ENCODE results near the gene DOCK9. TPM values are rescaled to one million over a fixed set of nuclear protein-coding genes. Genes with fewer than 3 reads are reported as not detected.

DOCK9 gene
- total and polyA plus RNA-seq, 9 of the 15 experiments (the other 6 are each of a cell fraction or from before 2014, with no cell fraction given), result 3.5 to 25.3 (median 16.7) TPM

GRCh38 chr13:99000137-99000536 is 22.3 kb upstream of the DOCK9 start:
- DNase-seq (ENCODE audit: extremely low read depth in 1 of 4, low spot score in 3 of 4) (no peak), FAIRE-seq (peak; percentile 59), ATAC-seq (no peak)
- H2AFZ ChIP-seq (ENCODE audit: low read depth, low read length), result no peak overlapping the region
- no peaks in the 10 kb centered on the region for H3K36me3 ChIP-seq (ENCODE audit: control insufficient read depth, insufficient read depth, low read length)
- H3K9me3 ChIP-seq (replicated peaks; ENCODE audit: control insufficient read depth, insufficient read depth, low read depth, low read length), result no peaks in the 10 kb centered on the region
- no TSS peak for BruUV-seq (replicated peaks)
- peaks cover 0 to 20% of the 10 kb centered on the region in 2 experiments; a peak in 3 of 5 replicates for H3K4me1 ChIP-seq (replicated peaks in 1 of 2; ENCODE audit: control insufficient read depth in 2 of 2, insufficient read depth in 2 of 2, low read length in 2 of 2)
- no peak overlapping the region for H3K4me2 ChIP-seq (ENCODE audit: insufficient read depth, low read length)
- H3K27me3 ChIP-seq (ENCODE audit: control insufficient read depth in 2 of 2, insufficient read depth in 2 of 2, low read length in 2 of 2), result no peaks in the 10 kb centered on the region
- H3K4me3 ChIP-seq, result no peak overlapping the region
- ChIA-PET POLR2A (no interaction called here), CTCF (ENCODE audit: low intra/inter-chr PET ratio) (no interaction called here)
- intact Hi-C loops (cut with micrococcal nuclease), result no loop called here
- TF ChIP-seq TEAD2 (tag; IDR thresholded peaks at IDR 0.05), result no peak
- TF ChIP-seq PHF20 (IDR thresholded peaks at IDR 0.05; ENCODE audit: partially characterized antibody), result no peak
- no peak for TF ChIP-seq CGGBP1 (CRISPR knock-in tag; IDR thresholded peaks at IDR 0.05)
- TF ChIP-seq CREB5 (CRISPR knock-in tag; IDR thresholded peaks at IDR 0.05), result no peak
- TF ChIP-seq HIVEP1 (CRISPR knock-in tag; IDR thresholded peaks at IDR 0.05), result no peak
- no peak for TF ChIP-seq E2F8 (IDR thresholded peaks at IDR 0.05; ENCODE audit: low read depth, partially characterized antibody)
- TF ChIP-seq NR2C1 (IDR thresholded peaks at IDR 0.05), result no peak
- TF ChIP-seq NR2C1 (tag; IDR thresholded peaks at IDR 0.05), result no peak
- no peak for TF ChIP-seq U2AF1 (optimal IDR thresholded peaks at IDR 0.05; ENCODE audit: low read depth, low read length)
- TF ChIP-seq PHTF2 (CRISPR knock-in tag; IDR thresholded peaks at IDR 0.05), result no peak
- no peak for TF ChIP-seq SREBF2 (CRISPR knock-in tag; IDR thresholded peaks at IDR 0.05)
- TF ChIP-seq CHD2 (IDR thresholded peaks at IDR 0.05; ENCODE audit: low read depth, low read length), result no peak
- TF ChIP-seq SREBF1 (IDR thresholded peaks at IDR 0.05; ENCODE audit: borderline replicate concordance, low read depth, low read length), result no peak
- TF ChIP-seq ZBTB7A (IDR thresholded peaks at IDR 0.05; ENCODE audit: borderline replicate concordance, control insufficient read depth, low read depth, low read length), result no peak
- TF ChIP-seq ZBED1 (IDR thresholded peaks at IDR 0.05), result no peak
- TF ChIP-seq ARID3B (CRISPR knock-in tag; IDR thresholded peaks at IDR 0.05; ENCODE audit: borderline replicate concordance), result no peak
- no peak overlapping the region for H3K27ac ChIP-seq (ENCODE audit: extremely low read depth, low read depth, low read length)
- H3K79me2 ChIP-seq (ENCODE audit: control insufficient read depth, insufficient read depth, low read length), result no peaks in the 10 kb centered on the region; the same call in 2 of the 3 replicates
- H4K20me1 ChIP-seq (replicated peaks; ENCODE audit: control insufficient read depth, insufficient read depth, low read length), result no peaks in the 10 kb centered on the region
- whole genome bisulfite sequencing (ENCODE audit: insufficient coverage, low coverage, missing lambda C conversion rate), result 67% methylated on average over 2 of the region's 2 CpGs
- no peak overlapping the region for H3K9ac ChIP-seq (ENCODE audit: insufficient read depth in 1 of 2, low read depth in 2 of 2, low read length in 2 of 2)
- peaks cover 4% of the 10 kb centered on the region for H3K9me1 ChIP-seq (ENCODE audit: control insufficient read depth, insufficient read depth, low read length)
- in situ Hi-C loops (cut with MboI), result no loop called here

Data from K562 (cell line).